Middle frontal gyrus (tissue), 1 donor: ENCODE measurements around the gene POLE2.
"Not testable (repeated sequence)": the region's sequence is repeated elsewhere in the genome, so short reads cannot be mapped to it uniquely, and the experiment has no call there.

Experiments used
- DNase-seq: peaks from one replicate; pipeline ENCODE4 v3.0.0-alpha.2; 2015; ENCODE audit warnings: low spot score; ENCODE audit errors: extremely low spot score

Gene POLE2

GRCh38 chr14:49687942-49688700, at the start of gene POLE2:
TSS of gene POLE2 (minus strand) at chr14:49688214. CDS start at chr14:49688203, 11 bp downstream.
- DNase-seq = peak; percentile 11

GRCh38 chr14:49735669-49736068, 47.7 kb upstream of the POLE2 start:
- not testable (repeated sequence) for DNase-seq

GRCh38 chr14:49733836-49734235, 45.8 kb upstream of the POLE2 start:
- DNase-seq = no peak

- DNase-seq = no peak
Observed at GRCh38 chr14:49732896-49733295, 44.9 kb upstream of the POLE2 start.

GRCh38 chr14:49727171-49727570, 39.2 kb upstream of the POLE2 start:
- DNase-seq = no peak

GRCh38 chr14:49721733-49722435, 33.9 kb upstream of the POLE2 start:
- not testable (repeated sequence) for DNase-seq

- DNase-seq = no peak
Observed at GRCh38 chr14:49720744-49721143, 32.7 kb upstream of the POLE2 start.

GRCh38 chr14:49710993-49711392, 23.0 kb upstream of the POLE2 start:
- DNase-seq = not testable (repeated sequence)

- DNase-seq = not testable (repeated sequence)
Observed at GRCh38 chr14:49704471-49704870, 16.5 kb upstream of the POLE2 start.

- DNase-seq = no peak
Observed at GRCh38 chr14:49703965-49704364, 16.0 kb upstream of the POLE2 start.

- no peak for DNase-seq
Observed at GRCh38 chr14:49702725-49703124, 14.7 kb upstream of the POLE2 start.

- not testable (repeated sequence) for DNase-seq
Observed at GRCh38 chr14:49693735-49694124, 5.7 kb upstream of the POLE2 start.

GRCh38 chr14:49692811-49693734, 5.1 kb upstream of the POLE2 start, which contains the start of gene KLHDC1:
TSS of gene KLHDC1 (plus strand) at chr14:49693120. CDS start at chr14:49693195, 75 bp downstream.
- peak; percentile 69 for DNase-seq

GRCh38 chr14:49692193-49692757, 4.3 kb upstream of the POLE2 start:
- DNase-seq = no peak

- no peak for DNase-seq
Observed at GRCh38 chr14:49691031-49691430, 3.0 kb upstream of the POLE2 start.

GRCh38 chr14:49688701-49689030, 652 bp upstream of the POLE2 start:
- no peak for DNase-seq

- no peak for DNase-seq
Observed at GRCh38 chr14:49686425-49686824, 1.6 kb downstream of the POLE2 start.

GRCh38 chr14:49679271-49679670, 8.7 kb downstream of the POLE2 start:
- no peak for DNase-seq

GRCh38 chr14:49677643-49678042, 10.4 kb downstream of the POLE2 start:
- DNase-seq = no peak

GRCh38 chr14:49673586-49673985, 14.4 kb downstream of the POLE2 start:
- no peak for DNase-seq

GRCh38 chr14:49670475-49670874, 17.5 kb downstream of the POLE2 start:
- no peak for DNase-seq
